Measurements from ENCODE around the gene PARD6A.

- TF ChIP-seq, protein P1, sequence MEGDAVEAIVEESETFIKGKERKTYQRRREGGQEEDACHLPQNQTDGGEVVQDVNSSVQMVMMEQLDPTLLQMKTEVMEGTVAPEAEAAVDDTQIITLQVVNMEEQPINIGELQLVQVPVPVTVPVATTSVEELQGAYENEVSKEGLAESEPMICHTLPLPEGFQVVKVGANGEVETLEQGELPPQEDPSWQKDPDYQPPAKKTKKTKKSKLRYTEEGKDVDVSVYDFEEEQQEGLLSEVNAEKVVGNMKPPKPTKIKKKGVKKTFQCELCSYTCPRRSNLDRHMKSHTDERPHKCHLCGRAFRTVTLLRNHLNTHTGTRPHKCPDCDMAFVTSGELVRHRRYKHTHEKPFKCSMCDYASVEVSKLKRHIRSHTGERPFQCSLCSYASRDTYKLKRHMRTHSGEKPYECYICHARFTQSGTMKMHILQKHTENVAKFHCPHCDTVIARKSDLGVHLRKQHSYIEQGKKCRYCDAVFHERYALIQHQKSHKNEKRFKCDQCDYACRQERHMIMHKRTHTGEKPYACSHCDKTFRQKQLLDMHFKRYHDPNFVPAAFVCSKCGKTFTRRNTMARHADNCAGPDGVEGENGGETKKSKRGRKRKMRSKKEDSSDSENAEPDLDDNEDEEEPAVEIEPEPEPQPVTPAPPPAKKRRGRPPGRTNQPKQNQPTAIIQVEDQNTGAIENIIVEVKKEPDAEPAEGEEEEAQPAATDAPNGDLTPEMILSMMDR (conservative IDR thresholded peaks at IDR 0.05) = 0 out of 2 replicates have a peak, but pooled peaks have one; percentile 23
- TF ChIP-seq EZH2 (IDR thresholded peaks at IDR 0.05; ENCODE audit: low read depth) = no peak
Observed at GRCh38 chr16:67613808-67614207, 47.0 kb upstream of the PARD6A start.
